DMS53 treated with DMSO at 0.1 percent for 48 hours (cell line): Measurements from ENCODE around the gene MYO6.
A peak's percentile ranks its signal among the peaks of the same experiment; 100 is the strongest.
"Not testable (repeated sequence)": the region's sequence is repeated elsewhere in the genome, so short reads cannot be mapped to it uniquely, and the experiment has no call there.

Experiments
- DNase-seq: peaks from one replicate; lab custom pipeline; 2025; ENCODE audit not compliant: unreplicated experiment; lab: John Stamatoyannopoulos, UW

The MYO6 gene

GRCh38 chr6:75880305-75880704, 131.3 kb downstream of the MYO6 start:
- DNase-seq, result no peak

- DNase-seq, result no peak
These were observed 133.7 kb downstream of the MYO6 start for GRCh38 chr6:75882734-75883133.

- DNase-seq, result no peak
These were observed 135.8 kb downstream of the MYO6 start for GRCh38 chr6:75884822-75885221.

- DNase-seq, result no peak
These were observed 143.3 kb downstream of the MYO6 start for GRCh38 chr6:75892384-75892783.

GRCh38 chr6:75893058-75893775, 144.2 kb downstream of the MYO6 start:
- DNase-seq, result peak; percentile 82

- no peak for DNase-seq
These were observed 144.7 kb downstream of the MYO6 start for GRCh38 chr6:75893776-75894152.

- no peak for DNase-seq
These were observed 147.5 kb downstream of the MYO6 start for GRCh38 chr6:75896526-75896925.

- not testable (repeated sequence) for DNase-seq
These were observed 151.2 kb downstream of the MYO6 start for GRCh38 chr6:75900216-75900615.

GRCh38 chr6:75905129-75905528, 156.1 kb downstream of the MYO6 start:
- not testable (repeated sequence) for DNase-seq

GRCh38 chr6:75906871-75907270, 157.8 kb downstream of the MYO6 start:
- DNase-seq, result no peak

- no peak for DNase-seq
These were observed 158.4 kb downstream of the MYO6 start for GRCh38 chr6:75907444-75907843.

- DNase-seq, result no peak
These were observed 164.0 kb downstream of the MYO6 start for GRCh38 chr6:75913040-75913439.

- DNase-seq, result no peak
These were observed 173.2 kb downstream of the MYO6 start for GRCh38 chr6:75922226-75922625.

GRCh38 chr6:75926293-75927168, 177.5 kb downstream of the MYO6 start:
- DNase-seq, result no peak

GRCh38 chr6:75931011-75931680, 182.1 kb downstream of the MYO6 start:
- DNase-seq, result no peak

GRCh38 chr6:75932067-75932466, 183.0 kb downstream of the MYO6 start:
- peak; percentile 12 for DNase-seq

GRCh38 chr6:75933387-75933975, 184.4 kb downstream of the MYO6 start:
- DNase-seq, result no peak

GRCh38 chr6:75934643-75935472, 185.8 kb downstream of the MYO6 start:
- DNase-seq, result peak; percentile 87

GRCh38 chr6:75935473-75935793, 186.4 kb downstream of the MYO6 start:
- DNase-seq, result no peak

- DNase-seq, result no peak
These were observed 187.6 kb downstream of the MYO6 start for GRCh38 chr6:75936682-75937081.

GRCh38 chr6:75937846-75938245, 188.8 kb downstream of the MYO6 start:
- DNase-seq, result no peak
